ELF-1 (cell line): ENCODE results near the gene SLC25A10.

Source experiments
- DNase-seq: peaks from one replicate; pipeline ENCODE4 v3.0.0-alpha.2; 2016; ENCODE audit warnings: low read depth, low spot score

Gene SLC25A10

DNA sequence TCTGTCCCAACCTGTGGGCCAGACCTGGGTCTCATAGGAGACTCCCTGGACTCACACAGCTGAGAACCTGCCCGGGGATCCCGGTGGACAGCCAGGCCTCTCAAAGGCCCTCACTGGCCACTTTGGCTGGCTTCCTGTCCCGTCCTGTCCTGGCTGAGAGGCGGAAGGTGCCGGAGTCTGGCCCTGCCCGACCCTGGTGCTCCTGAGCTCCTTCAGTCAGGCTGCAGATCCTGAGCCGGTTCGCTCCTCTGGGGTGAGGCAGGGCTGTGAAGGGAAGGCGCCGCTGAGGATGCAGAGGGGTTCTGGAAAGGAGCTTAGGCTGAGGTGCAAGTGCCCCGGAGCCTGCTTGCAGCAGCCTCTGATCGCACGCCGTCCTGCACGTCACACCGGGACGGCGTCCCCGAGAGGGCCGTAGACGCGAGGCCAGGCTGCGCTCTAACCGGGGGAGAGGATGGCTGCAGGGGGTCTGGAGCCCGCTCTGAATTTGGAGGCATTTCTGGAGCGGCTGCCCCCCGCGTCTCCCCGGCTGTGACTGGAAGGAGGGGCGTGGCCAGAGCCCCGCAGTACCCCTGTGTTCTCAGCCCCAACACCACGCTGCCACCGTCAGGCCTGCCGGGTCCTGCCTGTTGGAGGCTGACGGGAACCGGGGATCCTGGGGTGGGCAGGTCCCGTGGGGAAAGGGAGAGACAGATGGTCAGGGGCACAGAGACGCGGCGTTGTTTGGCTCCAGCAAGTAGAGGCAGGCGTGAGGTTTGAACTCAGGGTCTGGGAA, 24.1 kb upstream of the SLC25A10 start:
- no peak for DNase-seq

DNA sequence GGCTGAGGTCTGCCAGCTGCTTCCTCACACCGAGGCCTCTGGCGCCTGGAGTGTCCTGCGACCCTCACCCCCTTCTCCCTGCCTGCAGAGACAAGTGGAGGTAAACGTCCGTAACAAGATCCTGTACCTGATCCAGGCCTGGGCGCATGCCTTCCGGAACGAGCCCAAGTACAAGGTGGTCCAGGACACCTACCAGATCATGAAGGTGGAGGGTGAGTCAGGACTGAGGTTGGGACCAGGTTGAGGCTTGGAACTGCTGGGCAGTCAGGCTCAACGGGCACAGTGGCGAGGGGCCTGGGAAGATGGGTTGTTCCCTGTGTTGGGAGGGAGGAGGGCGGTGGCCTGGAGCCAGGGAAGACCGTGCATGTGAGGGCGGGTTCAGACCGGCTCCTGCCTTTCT, 23.5 kb upstream of the SLC25A10 start:
- no peak for DNase-seq

DNA sequence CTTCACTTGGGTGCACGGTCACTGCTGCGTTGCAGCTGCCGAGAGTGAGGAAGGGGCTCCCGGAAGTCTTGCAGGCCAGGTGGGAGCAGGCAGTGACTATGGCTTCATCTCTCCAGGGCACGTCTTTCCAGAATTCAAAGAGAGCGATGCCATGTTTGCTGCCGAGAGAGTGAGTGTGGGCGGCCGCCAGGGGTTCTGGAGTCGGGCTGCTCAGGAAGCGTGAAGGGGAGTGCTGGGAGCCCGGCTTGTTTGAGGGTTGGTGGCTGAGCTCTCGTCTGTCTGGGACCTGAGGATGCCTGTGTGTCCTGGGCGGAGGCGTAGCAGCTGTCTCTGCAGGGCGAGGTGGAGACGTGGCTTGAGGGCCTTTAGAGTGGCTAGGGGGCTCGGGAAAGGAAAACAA, 22.0 kb upstream of the SLC25A10 start:
- no peak for DNase-seq

DNA sequence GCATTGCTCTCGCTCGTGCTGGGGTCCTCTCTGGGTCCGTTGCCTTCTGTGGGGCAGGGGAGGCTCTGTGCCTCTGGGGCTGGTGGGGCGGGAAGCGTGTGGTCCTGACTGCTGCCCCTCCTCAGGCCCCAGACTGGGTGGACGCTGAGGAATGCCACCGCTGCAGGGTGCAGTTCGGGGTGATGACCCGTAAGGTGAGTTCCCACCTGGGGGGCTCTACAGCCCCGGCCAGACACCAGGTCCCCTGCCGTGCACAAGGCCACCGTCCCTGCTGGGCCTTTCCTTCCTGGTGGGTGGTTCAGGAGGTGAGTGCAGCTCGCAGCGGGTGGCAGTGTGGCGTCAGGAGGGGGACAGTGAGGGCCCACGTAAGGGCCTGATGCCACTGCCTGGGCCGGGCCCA, 21.5 kb upstream of the SLC25A10 start:
- no peak for DNase-seq

DNA sequence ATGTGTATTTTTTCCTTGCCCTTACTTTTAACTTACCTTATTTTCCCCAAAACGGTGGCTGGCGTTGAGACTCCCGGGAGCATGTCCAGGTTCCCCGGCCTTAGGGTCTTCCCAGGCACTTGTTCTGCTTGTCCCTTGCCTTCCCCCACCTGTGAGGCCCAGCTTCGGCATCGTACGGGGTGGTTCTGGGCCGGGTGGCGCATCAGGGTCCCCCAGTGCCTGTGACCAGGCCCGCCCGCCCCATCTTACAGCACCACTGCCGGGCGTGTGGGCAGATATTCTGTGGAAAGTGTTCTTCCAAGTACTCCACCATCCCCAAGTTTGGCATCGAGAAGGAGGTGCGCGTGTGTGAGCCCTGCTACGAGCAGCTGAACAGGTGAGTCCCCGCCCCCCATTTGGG, 20.9 kb upstream of the SLC25A10 start:
- DNase-seq: no peak

GRCh38 chr17:81691608-81692007, 20.5 kb upstream of the SLC25A10 start:
- DNase-seq: no peak

DNA sequence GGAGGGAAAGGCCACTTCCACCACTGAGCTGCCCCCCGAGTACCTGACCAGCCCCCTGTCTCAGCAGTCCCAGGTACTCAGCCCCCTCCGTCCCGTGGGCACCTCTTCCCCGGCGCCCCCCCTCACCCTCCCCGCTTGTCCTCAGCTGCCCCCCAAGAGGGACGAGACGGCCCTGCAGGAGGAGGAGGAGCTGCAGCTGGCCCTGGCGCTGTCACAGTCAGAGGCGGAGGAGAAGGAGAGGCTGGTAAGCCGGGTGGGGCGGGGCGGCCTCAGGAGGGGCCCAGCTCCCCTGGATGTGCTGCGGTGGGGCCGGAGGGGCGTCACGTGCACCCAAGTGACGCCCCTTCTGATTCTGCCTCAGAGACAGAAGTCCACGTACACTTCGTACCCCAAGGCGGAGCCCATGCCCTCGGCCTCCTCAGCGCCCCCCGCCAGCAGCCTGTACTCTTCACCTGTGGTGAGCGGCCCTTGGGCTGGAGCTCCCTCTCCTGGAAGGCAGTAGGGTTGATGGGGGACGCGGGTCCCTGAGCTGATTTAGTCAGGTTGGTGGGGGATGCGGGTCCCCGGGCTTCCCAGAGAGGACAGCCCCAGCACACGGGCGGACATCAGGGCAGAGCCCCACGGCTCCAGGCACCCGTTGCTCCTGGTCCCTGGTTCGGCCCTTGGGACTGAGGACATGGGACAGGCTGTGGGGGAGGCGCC, 18.4 kb upstream of the SLC25A10 start:
- DNase-seq: no peak

GRCh38 chr17:81694810-81695209, 17.3 kb upstream of the SLC25A10 start:
- DNase-seq: no peak

GRCh38 chr17:81695211-81695610, 16.9 kb upstream of the SLC25A10 start:
- no peak for DNase-seq

- DNase-seq: no peak
Observed at GRCh38 chr17:81695801-81696200, 16.3 kb upstream of the SLC25A10 start.

GRCh38 chr17:81696218-81696941, 15.7 kb upstream of the SLC25A10 start:
- DNase-seq: no peak

GRCh38 chr17:81697261-81698044, 14.6 kb upstream of the SLC25A10 start:
- DNase-seq: no peak

GRCh38 chr17:81700353-81701287, 11.5 kb upstream of the SLC25A10 start:
- no peak for DNase-seq

DNA sequence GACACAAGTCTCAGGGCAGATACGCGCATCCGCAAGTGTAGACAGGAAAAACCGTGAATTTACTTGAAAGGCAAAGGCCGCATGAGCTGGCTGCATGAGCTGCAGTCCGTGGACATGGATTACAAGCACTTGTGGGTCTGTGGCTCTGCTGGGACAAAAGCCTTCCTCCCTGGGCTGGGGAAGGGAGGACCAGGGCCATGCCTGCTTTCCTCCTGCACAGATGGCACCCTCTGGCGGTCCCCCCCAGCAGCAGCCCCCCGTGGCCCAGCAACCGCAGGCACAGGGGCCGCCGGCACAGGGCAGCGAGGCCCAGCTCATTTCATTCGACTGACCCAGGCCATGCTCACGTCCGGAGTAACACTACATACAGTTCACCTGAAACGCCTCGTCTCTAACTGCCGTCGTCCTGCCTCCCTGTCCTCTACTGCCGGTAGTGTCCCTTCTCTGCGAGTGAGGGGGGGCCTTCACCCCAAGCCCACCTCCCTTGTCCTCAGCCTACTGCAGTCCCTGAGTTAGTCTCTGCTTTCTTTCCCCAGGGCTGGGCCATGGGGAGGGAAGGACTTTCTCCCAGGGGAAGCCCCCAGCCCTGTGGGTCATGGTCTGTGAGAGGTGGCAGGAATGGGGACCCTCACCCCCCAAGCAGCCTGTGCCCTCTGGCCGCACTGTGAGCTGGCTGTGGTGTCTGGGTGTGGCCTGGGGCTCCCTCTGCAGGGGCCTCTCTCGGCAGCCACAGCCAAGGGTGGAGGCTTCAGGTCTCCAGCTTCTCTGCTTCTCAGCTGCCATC, 10.6 kb upstream of the SLC25A10 start:
- DNase-seq: peak; percentile 23

DNA sequence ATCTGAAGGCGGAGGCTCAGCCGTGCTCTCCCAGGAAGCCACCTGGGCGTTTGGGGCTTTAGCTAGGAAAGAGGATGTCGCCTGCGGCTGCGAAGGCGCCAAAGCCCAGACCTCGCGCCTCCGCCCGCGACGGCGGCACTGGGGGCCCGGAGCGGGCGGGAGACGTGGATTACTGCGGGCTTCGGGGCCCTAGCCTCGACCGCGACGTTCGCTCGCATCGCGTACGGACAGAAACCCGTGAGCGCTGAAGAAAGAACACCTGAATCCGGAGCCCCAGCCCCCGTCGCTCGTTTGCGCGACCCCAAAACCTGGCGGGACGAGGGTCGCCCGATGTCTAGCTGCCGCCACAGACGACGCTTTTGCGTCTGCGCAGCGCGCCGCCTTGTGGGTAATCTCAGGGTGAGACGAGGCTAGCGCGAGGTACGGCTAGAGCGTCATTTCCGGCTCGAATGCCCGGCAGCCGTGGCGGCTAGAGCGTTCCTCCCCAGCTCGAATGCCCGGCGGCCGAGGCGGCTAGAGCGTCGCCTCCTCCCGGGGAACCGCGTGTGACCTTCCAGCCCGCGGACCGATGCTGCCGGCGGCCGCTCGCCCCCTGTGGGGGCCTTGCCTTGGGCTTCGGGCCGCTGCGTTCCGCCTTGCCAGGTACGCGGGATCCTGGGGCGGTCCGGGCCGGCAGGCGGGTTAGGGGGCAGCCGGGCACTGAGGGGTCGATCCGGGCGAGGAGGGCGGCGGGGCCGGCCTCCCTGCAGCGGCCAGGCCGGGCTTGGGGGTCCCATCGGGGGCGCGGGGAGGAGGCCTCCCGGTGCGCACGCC, 8.9 kb upstream of the SLC25A10 start, which contains the start of gene MRPL12:
Gene MRPL12, plus strand, starts transcription at position 434 of the 813 bp plus-strand sequence. Its CDS starts 135 bp downstream, at position 569.
- DNase-seq: peak; percentile 95

DNA sequence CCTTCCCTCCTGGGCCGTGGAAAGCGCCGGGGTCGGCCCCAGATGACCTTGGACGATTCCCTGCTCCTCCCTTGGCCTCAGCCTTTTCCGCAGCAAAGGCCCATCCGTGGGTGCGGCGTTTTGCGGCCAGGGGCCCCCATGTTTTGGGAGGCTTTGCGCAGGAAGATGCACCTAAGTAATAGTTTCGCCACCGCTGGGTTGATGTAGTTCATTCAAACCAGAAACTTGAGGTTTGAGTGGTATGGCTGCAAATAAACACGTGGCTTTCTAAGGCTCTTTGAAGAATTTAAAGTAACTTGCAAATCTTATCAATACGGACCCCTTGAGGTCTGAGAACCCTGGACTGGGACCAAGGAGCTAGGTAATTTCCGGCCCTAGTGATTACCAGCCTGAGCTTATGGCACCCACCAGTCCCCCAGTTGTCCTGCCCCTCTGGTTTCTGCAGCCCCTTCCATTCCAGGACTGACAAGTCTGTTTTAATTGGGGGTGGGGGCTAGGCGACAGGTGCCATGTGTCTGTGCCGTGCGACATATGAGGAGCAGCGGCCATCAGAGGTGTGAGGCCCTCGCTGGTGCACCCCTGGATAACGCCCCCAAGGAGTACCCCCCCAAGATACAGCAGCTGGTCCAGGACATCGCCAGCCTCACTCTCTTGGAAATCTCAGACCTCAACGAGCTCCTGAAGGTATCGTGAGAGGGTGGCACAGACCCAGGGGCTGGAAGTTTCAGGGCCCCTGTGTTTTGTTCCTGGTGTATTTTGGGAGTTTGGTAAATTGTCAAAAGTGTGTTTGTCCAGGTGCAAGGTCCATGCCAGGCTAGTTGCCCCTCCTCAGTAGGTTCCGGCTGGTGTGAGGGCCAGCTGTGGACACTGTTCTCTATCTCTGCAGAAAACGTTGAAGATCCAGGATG, 8.1 kb upstream of the SLC25A10 start:
- DNase-seq: no peak

- DNase-seq: no peak
Observed at GRCh38 chr17:81705518-81706231, 6.4 kb upstream of the SLC25A10 start.
